ENCODE measurements around the gene LGI4. TPM values are rescaled to one million over a fixed set of nuclear protein-coding genes. Genes with fewer than 3 reads are reported as not detected.
A peak's percentile ranks its signal among the peaks of the same experiment; 100 is the strongest.

The LGI4 gene
- total RNA-seq, 1 donor from 2014 or later = 6.7 TPM

DNA sequence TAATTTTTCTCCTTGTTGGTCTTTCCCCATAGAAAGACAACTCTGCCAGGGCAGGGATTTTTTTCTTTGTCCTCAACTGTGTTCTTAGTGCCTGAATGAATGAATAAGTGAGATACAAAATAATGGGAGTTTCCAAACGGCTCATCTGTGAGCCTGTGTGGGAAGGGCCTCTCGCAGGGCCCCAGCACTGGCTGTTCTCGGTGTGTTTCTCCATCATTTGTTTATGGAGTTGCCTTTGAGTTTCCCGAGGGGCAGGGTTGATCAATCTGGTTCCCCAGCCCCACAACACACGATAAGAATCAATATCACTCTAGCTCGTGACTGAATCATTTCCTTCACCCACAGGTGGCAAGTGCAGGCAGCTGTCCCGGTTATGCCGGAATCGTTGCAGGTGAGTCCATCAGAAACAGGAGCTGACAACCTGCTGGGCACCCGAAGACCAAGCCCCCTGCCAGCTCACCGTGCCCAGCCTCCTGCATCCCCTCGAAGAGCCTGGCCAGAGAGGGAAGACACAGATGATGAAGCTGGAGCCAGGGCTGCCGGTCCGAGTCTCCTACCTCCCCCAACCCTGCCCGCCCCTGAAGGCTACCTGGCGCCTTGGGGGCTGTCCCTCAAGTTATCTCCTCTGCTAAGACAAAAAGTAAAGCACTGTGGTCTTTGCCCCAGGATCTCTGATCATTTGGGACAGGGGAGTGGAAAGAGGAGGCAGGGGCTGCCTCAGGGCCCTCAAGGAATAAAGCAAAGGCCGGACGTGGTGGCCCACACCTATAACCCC lies 34.5 kb upstream of the LGI4 start:
- no peaks in the 10 kb centered on the region for H3K9me3 ChIP-seq
- ATAC-seq = no peak

GRCh38 chr19:35168196-35168595 lies 33.3 kb upstream of the LGI4 start:
- Histone ChIP-seq H3K27me3 (no peaks in the 10 kb centered on the region), H3K4me3 (no peak overlapping the region), H3K27ac (no peak overlapping the region), H3K36me3 (peaks cover 27% of the 10 kb centered on the region), H3K4me1 (peaks cover 19% of the 10 kb centered on the region), H3K9me3 (no peaks in the 10 kb centered on the region)
- TF ChIP-seq CTCF (IDR thresholded peaks at IDR 0.05) = no peak
- intact Hi-C loops (cut with DNase I) = no loop called here
- DNase-seq (peak; percentile 30), ATAC-seq (no peak)

More for the DNA sequence above, 34.5 kb upstream of the LGI4 start:
- H3K4me1 ChIP-seq = peaks cover 19% of the 10 kb centered on the region
- DNase-seq = peak; percentile 46
- H3K36me3 ChIP-seq = peaks cover 23% of the 10 kb centered on the region
- H3K4me3 ChIP-seq = no peak overlapping the region
- no peak overlapping the region for H3K27ac ChIP-seq
- no peak for TF ChIP-seq CTCF (IDR thresholded peaks at IDR 0.05)
- H3K27me3 ChIP-seq = no peaks in the 10 kb centered on the region
- intact Hi-C loops (cut with DNase I) = no loop called here

GRCh38 chr19:35167251-35168119 lies 32.6 kb upstream of the LGI4 start:
- no peak for TF ChIP-seq CTCF (IDR thresholded peaks at IDR 0.05)
- intact Hi-C loops (cut with DNase I) = no loop called here
- no peak for ATAC-seq
- no peak overlapping the region for H3K4me3 ChIP-seq
- H3K27ac ChIP-seq = peak overlapping the region; percentile 30
- H3K4me1 ChIP-seq = peaks cover 19% of the 10 kb centered on the region
- peak; percentile 48 for DNase-seq
- peaks cover 29% of the 10 kb centered on the region for H3K36me3 ChIP-seq
- H3K9me3 ChIP-seq = no peaks in the 10 kb centered on the region
- H3K27me3 ChIP-seq = no peaks in the 10 kb centered on the region

DNA sequence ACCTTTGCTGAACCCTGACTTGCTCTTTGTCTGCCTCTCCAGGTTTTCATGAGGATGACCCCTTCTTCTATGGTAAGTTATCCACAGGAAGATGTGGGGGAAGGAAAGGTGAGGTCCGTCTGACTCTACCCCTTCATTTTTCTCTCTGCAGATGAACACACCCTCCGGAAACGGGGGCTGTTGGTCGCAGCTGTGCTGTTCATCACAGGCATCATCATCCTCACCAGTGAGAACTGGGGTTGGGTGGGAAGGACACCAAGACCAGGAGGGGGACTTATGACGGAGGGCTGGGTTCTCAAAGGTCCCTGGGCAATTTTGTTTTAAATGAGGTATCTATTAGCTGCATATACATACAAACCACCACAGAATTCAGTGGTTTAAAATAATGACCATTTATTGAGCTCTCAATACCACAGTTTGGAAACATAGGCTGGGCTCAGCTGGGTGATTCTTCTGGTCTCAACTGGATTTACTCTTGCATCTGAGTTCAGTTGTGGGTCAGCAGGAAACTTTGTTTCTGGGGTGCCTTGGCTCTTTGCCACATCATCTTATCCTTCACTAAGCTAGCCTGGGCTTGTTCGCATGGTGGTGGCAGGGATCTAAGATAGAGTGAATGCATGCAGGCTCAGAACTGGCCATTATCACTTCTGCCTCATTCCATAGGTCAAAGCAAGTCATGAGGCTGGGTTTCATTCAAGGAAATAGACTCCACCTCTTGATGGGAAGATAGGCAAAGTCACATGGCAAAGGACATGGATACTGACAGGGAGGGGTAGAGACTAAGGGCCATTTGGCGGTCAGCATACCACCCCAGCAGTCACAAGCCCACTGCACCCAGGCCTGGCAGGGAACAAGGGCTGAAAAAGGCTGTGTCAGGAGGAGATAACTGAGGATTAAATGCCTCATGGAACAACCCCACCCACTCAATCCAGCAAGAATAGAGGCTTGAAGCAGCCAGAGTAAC lies 31.5 kb upstream of the LGI4 start:
- Histone ChIP-seq H3K27ac (peak overlapping the region; percentile 30), H3K4me1 (peaks cover 12% of the 10 kb centered on the region), H3K4me3 (no peak overlapping the region), H3K9me3 (no peaks in the 10 kb centered on the region), H3K36me3 (peaks cover 40% of the 10 kb centered on the region), H3K27me3 (no peaks in the 10 kb centered on the region)
- ATAC-seq (no peak), DNase-seq (peak; percentile 22)
- no peak for TF ChIP-seq CTCF (IDR thresholded peaks at IDR 0.05)
- intact Hi-C loops (cut with DNase I) = no loop called here

All from upper lobe of right lung (tissue), 1 donor.